DMS153 (cell line): ENCODE results near the gene GALNT2.

Source experiments
- DNase-seq: peaks from one replicate; lab custom pipeline; 2025; lab: John Stamatoyannopoulos, UW

Gene GALNT2

DNA sequence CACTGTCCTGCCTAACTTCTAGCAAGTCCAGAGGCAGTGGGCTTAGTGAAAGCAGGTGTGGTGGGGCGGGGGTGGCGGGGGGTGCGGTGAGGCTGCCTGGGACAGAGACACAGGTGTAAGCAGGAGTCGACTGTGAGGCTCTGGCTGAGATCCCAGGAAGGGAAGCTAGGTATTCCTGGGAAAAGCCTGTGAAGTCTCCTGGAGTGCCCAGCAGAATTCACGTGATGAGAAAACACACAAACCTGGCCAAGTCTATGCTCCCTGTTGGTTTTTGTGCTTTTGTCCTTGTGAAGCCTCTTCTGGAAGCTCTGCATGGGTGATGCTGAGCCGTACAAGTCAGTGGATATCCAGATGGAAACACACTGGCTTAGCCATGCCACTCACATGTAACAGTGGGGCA, 5.3 kb downstream of the GALNT2 start:
- DNase-seq: no peak

DNA sequence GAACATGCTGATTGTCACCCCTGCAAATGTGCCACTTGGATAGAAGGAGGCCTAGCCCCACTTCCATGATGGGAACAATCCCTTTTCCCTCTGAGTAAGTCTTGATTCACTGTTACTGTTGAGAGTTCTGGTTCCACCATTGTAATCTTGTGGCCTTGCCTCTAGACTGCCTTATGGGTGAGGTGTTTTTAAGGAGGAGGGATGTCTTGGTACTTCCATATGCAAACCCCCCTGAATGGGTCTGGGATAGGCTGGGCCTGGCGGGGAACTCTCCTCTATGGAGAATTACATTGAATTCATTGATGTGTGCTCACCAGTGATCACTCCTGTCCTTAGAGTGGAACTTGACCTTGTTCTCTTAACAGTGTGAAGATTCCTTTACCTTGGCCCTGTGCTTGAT, 5.8 kb downstream of the GALNT2 start:
- no peak for DNase-seq

DNA sequence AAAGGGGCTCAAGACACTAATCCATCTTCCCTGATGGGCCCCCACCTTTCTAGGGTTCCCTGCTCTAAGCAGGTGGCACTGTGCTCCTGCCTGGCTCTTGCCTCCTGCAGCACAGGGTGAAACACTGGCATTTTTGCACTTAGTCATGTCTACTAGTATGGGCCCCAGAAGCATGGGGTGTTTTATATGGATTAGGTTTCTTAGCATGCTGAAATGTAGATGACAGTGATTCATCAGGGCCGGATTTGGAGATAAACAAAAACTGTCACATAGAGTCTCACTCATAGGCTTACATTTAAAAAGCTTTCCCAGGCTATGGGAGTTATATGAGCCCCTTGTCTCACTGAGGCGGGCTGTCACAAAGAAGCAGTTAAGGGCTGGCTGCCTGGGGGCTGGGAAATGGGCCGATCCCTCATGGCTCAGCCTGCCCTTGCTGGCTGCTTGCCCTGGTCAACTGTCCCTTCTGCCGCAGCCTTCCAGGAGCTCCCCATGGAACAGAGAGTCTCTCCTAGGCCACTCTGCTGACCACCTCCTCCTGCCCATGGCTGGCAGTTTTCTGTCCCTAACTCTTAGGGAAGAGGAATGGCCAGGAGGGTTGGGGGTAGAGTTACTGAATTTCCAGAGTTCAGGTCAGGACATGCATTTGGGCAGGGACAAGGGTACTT, 6.5 kb downstream of the GALNT2 start:
- DNase-seq: no peak

DNA sequence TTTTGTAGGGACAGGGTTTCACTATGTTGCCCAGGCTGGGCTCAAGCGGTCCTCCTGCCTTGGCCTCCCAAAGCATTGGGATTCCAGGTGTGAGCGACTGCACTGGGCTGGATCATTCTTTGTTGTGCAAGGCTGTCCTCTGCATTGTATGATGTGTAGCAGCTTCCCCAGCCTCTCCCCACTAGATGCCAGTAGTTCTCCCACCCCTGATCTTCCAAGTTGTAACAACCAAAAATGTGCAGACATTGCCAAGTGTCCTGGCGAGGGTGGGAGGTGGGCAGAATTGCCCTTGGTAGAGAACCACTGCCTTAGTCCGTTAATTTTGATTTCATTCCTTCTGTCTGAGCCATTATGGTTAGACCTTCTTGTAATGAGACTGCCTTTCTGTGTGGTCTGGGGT, 7.2 kb downstream of the GALNT2 start:
- DNase-seq: no peak

DNA sequence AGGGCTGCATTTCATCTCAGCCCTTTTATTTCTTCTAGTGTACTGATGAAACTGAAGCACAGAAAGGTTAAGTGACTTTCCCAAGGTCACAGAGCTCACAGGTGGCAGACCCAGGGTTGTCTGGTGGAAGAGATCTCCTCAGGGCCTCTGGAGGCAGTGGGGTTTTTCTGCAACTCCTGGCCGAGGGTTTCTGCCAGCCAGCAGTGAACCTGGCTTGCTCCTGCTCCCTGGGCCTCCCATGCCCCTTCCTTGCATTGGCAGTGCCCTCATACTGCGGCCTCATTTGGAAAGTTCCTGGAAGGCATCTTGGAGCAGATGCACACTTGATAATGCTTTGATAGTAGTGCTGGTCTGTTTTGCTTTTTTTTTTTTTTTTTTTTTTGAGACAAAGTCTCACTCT, 7.7 kb downstream of the GALNT2 start:
- no peak for DNase-seq

DNA sequence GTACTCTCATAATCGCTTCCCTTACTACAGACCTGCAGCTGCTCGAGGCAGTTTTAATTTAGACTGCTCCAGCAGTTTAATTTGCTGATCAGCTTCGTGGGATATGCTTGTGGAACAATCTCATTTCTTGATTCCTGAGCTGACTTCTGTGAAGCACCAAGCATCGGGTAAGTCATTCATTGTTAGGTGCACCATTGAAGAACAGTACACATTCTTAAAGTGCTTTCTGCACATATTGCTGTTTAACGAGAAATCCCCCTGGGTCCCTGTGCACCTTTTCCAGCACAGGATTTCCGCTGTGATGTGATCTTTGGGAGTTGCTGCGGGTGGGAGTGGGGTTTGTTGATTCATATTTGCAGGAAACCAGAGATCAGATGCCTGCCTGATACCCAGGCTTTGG, 9.1 kb downstream of the GALNT2 start:
- no peak for DNase-seq

DNA sequence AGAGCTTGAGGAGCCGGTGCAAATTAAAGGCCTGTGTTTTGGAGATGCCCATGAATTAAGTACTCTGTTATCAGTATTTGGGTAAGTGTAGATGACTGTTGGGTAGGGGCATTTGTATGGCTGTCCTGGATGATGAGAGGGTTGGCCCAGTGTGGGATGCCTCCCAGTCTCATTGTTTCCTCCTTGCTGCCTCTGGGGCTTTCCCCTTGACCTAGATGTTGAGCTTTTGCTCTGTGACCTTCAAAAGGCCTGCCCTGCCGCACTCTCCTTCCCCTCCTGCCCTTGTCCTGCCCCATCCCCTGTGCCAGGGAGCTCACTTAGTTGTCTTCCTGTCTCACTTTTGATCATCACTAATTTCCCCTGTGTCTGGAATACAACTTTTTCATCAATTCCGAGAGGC, 10.0 kb downstream of the GALNT2 start:
- DNase-seq: no peak

DNA sequence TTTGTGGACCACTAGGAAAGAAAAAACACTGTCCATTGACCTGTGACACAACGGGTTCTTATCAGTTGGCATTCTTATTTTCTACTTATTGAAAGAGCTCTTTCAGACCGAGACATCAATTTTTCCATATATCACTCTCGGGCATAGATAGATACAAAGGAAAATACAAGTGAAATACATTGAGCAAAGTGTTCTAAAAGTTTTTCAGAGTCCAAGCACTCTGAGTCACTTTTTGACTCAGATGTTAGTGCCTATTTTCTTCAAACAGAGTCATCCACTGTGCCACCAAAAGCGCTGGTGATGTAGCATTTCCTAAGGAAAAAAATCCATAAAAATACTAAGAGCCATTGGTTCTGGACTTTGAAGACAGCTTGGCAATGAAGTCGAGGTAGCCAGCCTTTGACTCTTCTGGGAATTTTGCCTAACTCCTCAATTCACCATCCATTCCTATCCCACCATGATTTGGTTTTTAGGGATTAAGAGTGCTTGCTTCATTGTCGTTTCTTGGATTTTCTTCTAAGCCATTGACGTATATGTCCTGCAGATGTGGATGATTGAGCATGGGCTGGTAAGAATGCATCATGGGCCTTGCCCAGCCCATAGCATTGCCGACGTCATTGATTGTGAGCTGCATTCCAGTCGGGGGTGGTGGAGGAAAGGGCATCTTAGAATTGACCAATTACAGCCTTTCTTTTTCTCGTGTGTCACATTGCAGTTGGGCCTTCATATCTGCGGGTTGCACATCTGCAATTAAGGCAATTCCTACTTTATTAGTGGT, 10.6 kb downstream of the GALNT2 start:
- DNase-seq: no peak

DNA sequence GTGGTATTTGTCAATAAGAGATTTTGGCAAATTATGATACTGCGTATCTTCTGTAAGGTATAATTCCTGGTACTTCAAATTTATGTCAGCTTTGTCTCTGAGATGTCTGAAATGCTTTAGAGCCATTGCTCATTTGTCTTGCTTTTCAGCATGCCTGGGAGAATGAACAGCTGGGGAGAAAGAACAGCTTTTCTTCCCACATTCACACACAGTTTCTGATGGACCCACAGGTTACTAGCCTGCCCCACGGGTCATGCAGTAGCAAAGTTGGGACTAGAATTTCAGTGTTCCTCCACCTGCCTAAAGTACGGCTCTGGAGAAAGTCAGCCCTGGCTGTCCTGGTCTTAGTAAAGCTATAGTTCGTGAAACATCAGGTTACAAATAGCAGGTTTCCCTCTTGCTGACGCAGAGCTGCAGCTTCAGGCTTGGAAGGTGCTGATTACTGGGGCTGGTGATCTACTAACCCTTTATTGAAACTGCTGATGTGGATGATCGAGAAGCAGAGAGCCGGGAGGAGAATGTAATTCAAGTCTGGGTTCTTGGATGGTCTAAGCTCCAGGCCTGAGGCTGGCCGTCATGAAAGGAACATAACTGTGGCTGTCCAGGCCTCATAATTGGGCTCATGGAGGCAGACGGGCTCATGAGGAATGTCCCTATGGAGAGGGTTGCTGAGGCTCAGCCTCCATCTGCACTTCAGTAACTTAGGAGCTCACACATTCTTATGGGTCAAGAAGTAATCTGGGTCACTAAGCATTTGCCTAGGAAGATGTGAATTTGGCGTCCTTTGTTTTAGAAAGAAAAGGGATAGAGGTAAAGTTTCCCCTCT, 12.4 kb downstream of the GALNT2 start:
- DNase-seq: no peak

DNA sequence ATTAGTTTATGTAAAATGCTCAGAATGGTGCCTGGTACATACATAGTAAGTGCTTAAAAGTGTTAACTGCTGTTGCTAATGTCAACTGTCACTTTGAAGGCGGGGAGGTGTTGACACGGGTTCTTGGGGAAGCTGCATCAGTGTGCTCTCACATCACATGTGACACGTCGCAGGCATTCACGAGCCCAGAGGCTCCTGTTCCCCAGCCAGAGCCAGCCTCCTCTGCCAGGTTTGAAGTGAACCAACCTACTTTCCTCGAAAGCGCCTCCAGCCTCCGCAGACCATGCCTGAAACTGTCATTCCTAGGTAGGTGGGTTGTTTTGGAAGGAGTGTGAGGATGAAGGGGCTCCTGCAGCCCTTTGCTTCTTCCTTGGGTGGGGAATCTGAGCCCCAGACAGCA, 13.8 kb downstream of the GALNT2 start:
- DNase-seq: no peak

DNA sequence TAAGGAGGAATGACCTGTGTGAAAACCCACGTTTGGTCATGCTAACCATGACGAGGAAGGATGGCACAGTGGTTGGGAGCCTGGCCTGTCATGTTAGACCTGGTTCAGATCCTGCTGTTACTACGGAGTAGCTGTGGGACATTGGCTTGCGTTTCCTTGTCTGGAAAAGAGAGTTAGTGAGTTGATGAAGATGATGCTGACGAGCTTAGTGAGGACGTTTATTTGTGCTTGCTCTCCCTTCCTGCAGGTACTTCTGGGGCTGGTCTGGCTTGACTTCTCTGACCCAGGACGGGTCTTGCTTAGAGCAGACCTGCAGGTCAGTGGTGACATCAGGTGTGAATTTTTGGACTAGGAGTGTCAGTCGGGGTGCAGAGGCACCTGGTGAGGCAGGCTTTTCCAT, 14.7 kb downstream of the GALNT2 start:
- DNase-seq: no peak

DNA sequence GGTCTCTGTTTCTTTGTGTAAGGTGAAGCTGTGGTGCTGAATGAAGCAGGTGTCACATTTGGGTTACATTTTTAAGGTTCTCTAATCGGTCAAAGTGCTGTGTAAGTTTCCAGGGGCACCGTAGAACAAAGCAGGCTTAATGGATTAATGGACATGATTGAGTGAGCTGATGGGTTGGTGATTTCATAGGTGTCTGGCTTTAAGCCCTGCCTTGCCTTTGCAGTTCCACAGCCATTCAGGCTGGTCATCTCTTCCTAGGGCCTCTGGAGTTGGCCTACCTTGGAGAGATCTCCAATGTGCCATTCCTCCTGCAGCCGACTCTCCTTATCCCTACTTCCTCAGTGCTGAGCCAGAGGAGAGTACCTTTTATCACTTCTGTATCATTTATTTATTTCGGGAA, 15.2 kb downstream of the GALNT2 start:
- DNase-seq: no peak

DNA sequence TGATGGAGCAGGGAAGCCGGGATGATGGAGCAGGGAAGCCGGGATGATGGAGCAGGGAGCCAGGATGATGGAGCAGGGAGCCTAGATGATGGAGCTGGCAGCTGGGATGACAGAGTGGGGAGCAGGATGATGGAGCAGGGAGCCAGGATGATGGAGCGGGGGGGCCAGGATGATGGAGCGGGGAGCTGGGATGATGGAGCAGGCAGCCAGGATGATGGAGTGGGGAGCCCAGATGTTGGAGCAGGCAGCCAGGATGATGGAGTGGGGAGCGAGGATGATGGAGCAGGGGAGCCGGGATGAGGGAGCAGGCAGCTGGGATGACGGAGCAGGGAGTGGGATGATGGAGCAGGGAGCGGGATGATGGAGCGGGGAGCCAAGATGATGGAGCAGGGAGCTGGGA, 16.0 kb downstream of the GALNT2 start:
- no peak for DNase-seq

DNA sequence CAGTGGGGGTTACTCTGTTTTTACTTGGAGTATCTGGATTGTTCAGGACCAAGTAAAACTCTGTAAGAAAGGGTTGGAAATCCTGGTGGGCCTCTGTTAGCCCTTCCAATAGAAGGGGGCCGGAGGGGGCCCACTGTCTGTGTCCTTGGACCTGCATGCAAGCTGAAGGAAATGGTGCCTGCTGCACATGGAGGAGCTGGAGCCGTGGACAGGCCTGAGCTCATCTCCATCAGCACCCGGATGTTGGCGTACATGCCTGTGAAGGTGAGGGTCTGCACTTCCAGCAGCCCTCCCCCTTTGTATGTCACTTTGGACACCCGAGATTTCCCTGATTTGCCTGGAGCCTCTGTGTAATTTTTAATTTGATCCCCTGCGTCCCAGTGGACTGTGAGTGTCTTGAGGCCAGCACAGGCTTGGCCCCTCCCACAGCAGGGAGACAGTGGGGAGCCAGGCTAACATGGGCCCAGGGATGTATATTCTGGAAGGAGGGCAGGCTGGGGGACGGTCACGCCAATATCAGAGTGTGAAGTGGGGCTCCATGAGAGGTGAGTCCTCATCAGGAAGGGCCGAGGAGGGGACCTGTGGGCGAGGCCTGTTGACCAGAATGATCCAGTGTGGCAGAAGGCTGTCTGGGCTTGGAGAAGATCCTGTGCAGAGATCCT, 16.8 kb downstream of the GALNT2 start:
- no peak for DNase-seq

DNA sequence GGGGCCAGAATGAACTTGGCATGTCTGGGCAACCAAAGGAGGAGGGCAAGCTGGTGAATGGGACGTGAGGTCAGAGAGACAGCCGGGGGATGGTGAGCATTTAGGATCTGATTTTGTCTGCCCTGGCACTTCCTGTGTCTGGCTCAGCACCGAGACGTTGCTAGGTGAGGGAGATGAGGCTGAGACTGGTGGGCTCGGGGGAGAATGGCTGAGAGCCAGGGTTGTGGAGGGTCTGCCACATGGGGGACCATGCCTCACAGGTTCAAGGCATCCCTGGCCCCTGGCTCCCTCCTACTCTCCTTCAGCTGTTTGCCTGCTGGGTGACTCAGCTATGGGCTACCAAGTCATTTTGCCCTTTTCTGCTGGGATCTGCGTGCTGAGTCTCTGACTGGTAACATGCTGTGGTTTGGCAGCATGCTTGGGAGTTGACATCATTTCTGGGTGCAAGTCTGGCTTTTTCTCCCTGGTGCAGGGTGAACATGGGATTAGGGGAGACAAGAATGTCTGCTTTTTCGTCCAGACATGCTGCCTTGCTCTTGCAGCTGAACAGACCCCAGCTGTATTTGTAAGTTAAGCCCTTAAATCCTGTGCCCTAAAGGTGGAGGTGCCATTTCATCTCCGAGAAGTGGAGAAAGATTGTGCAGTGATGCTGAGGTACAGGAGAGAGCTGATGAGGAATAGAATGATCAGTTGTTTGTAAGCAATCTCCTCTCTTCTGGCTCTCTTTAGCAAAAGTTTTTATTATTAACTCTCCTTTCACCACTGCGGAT, 17.6 kb downstream of the GALNT2 start:
- no peak for DNase-seq

DNA sequence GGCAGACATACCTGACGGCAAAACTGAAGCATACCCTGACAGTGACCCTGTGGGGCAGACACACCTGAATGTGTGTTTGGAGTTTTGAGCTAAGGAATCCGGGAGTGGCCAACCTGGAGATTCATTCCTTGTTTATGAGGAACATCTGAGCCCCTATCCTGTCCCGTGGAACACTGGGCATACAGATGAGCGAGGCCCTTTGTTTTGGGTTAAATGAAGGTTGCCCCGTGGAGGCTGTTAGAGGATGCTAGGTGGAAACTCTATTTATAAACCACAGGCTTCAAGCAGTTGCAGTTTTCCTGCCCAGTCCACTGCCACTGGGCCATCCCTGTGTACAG, 18.1 kb downstream of the GALNT2 start:
- DNase-seq: no peak

DNA sequence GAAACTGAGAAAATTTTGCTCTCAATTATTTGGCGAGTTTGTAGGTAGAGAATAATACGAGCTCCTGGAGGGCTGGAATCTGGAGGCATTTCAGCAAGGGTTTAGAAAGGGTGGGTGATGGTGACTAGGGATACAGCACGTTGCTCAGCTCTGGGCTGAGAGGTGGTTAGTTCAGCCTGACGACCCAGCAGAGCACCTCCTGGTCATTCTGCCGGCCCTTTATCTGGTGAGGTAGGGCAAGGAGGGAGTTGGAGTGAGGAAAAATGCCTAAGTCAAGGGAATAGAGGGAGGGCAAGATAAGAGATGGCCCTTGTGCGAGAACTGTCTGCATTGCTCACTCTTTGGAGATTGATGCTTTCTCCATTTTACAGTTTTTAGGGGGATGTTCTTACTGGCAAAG, 19.1 kb downstream of the GALNT2 start:
- no peak for DNase-seq

DNA sequence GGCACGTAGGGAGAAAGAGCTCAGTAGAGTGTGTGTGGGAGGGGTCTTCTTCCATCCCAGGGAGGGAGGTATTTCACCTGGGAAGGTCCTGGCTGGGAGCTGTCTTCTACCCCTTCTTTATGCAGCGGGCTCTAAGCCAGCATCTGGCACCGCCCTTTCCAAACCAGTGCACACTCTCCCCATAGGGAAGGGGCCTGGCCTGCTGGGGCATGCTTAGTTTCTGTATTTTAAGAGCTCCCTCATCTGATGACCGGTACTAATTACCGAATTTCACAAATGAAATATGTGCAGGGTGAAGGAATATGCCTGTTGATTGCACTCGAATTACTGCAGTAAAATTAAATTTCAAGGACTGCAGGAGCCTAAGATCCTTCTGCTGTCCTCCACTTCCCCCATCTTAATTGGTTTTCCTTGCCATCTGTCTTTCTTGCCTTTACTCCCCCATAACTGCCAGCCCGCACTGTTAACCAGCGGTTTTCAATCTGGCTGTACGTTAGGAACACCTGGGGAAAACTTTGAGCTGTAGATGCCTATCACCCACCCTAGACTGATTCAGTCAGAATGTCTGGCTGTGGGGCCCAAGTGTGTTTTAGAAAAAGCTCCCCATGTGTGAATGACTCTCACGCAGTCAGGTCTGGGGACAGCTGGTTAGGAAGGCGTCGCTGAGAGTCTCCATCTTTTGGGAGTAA, 20.1 kb downstream of the GALNT2 start:
- no peak for DNase-seq

DNA sequence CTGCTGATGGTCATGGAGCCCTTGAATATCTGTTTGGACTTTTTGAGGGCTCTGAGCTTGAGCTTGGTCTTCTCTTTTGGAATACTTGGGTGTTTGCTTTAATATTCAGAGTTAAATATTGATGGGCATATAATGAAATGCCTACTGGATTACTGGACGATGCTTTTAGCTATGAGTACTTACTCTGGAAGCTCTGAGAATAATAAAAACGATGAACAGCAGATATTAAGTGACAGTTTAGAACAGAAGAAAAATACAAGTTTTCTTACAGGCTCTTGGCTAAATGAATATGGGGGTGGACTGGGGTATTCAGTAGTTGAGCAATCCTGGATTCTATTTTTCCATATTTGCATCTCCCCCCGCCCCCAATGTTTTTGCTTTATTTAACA, 20.7 kb downstream of the GALNT2 start:
- DNase-seq: no peak

DNA sequence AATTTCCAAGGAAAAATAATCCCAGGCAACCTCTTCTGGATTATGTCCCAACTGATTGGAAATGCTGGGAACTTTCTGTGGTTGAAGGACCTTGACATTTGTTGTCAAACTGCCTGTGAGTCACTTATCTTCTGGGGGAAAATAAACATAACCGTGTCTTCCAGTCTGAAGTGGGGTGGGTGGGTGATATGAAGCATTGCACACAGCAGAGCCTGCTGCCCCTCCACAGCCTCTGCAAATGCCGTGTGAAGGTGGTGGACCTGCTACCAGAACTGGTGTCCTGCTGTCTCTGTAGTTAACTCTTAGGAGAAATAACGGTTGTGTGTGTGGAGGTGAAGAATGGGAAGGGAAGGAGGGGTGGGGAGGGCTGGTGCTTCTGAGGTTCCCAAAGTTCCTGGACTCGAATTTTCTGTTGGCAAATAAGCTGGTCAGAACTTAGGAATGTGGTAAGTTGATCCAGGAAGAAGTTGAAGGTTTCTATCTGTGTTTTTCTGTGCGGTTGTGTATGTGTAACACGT, 23.2 kb downstream of the GALNT2 start:
- DNase-seq: no peak
